Measurements from ENCODE around the gene SCGN.

The SCGN gene

DNA sequence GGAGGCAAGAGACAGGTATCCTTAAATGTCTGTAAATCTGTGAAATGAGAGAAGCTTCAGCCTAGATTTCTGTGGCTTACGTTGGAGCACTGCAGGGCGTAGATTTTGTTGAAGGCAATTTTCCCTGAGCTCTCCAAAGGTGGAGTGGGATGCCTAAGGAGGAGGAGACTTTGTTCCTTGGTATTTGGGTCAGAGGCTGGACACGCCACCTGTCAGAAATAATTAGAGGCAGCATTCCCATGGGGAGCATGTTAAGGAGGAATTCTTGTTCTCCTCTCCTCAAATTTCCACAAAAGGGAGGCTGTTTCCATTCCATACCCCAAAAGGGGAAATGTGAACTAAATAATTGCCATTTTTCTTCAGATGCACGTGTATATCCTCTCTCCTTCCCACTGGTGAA lies 11.1 kb upstream of the SCGN start:
- DNase-seq (ENCODE audit: low read depth): no peak

- no peak for DNase-seq (ENCODE audit: low read depth)
Observed at GRCh38 chr6:25641377-25641776, 10.6 kb upstream of the SCGN start.

DNA sequence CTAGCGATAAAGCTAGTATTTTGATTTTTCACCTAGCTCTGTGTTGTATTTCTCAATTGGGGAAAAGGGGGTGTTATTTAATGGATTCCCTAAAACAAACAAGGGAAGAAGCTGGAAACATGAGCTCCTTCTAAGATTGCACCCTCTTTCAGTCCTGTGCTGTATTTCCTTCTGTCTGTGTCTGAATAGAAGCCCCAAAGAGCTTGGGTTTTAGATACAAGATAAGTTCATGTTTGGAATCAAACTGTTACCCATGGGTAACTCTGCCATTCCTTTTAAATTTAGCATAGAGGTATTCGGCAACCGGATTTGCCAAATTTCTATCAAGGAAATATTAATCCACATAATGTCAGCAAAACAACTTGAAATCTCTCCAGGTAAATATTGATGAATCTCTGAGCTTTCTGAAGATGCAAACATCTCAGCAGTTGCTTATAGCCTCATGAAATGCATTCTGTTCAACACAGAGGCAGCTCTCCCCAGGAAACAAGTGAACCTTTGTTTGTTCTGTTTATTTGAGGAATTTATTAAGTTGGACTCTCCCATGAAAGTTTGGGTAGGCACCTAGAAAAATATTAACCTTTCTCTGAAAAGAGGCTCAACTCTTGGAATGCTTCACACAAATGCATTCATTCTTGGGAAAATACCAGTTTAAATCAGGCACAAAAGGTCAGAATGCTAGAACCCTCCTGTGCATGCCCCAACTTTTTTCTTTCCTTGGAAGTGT lies 9.9 kb upstream of the SCGN start:
- DNase-seq (ENCODE audit: low read depth): no peak

- DNase-seq (ENCODE audit: low read depth): no peak
Observed at GRCh38 chr6:25642667-25643328, 9.2 kb upstream of the SCGN start.

DNA sequence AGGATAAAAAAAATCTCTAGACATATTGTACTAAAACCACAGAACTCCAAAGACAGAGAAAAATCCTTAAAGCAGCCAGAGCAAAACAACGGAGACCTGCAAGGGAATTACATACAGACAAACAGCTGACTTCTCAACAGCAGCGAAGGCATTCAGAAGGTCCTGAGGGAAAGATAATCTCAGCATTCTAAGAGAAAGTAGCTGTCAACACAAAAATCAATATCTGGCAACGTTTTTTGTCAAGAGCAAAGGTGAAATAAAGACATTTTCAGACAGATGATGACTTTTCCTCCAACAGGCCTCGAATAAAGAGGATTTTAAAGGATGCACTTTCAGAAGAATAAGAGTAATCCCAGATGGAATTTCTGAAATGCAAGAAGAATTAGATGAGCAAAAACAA lies 6.1 kb upstream of the SCGN start:
- no peak for DNase-seq (ENCODE audit: low read depth)

DNA sequence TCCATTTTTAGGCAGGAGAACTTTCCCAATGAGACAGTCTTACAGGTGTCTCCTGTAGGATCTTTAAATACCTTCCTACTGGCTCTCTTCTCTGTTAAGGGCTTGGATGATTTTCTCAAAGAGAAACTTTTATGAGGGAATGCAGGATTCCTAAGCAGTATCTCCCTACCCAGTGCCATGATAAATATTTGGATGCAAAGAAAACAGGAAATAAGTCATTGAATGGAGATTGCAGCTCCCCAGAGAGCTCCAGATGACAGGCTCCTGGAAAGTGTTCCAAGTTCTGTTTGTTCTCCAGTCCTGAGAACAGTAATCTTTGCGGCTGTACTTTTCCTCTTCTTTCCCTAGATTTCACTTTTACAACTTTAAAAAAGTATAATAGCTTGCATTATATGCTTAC lies 2.4 kb upstream of the SCGN start:
- no peak for DNase-seq (ENCODE audit: low read depth)

DNA sequence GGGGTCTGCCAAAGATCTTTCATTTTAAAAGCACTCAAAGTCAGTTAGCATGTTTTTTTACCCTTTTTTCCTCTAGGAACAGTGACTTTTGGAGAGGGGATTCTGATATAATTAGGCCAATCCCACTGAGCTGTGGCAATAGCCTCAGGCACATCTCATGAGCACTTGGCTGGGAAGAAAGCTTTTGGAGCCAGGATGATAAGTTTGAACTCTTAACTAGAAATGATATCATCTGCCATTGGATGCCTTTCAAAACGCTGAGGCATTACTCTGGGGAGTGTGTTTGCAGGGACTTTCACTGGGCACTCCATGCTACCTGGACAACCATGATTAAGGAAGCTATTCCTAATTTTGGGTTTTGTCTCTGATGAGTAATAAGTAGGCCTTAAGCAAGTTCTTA lies 3.7 kb downstream of the SCGN start:
- DNase-seq (ENCODE audit: low read depth): no peak

DNA sequence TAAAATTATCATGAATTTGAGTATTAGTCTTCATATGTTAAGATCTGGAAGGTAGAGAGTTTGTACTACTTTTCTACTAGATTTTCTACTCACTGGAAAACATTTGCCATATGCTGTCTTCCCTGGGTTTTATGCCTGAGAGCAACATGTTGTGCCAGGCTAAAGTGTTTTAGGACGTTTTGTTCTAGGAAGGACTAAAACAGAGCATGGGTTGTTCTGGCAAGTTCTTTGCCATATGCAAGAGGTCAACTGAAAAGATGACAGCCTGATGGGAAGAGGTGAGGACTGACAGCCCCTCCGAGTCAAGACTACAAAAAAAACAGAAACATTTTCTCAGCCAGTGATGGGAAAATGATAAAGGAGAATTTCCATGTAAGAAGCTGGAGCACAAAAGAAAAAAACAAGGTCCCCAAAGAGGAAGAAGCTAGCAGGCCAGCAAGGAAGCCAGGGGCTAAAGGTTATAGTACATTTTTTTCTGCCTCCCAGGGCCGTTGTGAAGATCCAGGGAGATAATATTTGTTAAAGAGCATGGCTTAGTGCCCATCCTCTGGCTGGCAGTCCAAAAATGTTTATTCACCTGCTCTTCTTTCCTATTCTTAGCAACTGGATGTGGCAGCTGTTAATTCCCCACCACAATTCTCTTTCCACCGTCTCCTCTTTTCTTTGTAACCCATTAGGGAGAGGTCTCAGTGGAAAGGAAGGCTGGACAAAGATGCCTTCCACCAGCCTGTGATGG lies 7.8 kb downstream of the SCGN start:
- DNase-seq (ENCODE audit: low read depth): no peak

DNA sequence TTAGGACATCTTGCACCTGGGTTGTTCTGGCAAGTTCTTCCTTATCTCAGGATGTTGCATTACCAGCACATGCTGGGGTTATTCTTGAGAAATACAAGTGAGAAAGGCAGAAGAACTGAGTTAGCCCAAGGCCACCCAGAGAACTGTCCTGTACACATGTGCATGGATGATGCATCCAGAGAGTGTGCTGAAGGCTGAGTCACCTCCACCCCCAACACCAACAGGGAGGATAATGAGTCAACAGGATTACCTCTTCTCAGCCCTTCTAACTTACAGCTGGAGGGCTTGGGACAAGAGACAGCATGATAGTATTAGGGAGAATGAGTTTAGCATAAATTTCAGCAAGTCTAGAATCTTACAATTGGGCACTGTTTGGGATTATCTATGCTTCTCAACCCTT lies 8.5 kb downstream of the SCGN start:
- no peak for DNase-seq (ENCODE audit: low read depth)

GRCh38 chr6:25661129-25661779 lies 9.2 kb downstream of the SCGN start:
- DNase-seq (ENCODE audit: low read depth): no peak

GRCh38 chr6:25665455-25665854 lies 13.4 kb downstream of the SCGN start:
- DNase-seq (ENCODE audit: low read depth): no peak

DNA sequence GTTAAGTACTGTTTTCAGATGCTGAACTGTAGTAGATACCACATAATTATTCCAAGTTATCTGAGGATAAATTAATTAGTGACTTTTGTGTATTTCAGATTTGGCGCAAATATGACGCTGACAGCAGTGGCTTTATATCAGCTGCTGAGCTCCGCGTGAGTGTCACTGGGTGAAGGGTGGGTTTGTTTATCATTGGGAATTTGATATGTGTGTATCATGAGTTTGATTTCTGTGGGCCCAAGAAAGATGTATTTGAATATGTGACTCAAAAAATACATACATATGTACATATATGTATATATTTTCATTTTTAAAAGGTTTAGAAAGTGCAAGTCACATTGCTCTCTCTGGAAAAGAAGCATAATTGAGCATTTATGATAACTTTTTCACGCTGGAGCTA lies 17.4 kb downstream of the SCGN start:
- DNase-seq (ENCODE audit: low read depth): no peak

- no peak for DNase-seq (ENCODE audit: low read depth)
Observed at GRCh38 chr6:25670208-25670607, 18.2 kb downstream of the SCGN start.

- no peak for DNase-seq (ENCODE audit: low read depth)
Observed at GRCh38 chr6:25670793-25671513, 18.9 kb downstream of the SCGN start.

DNA sequence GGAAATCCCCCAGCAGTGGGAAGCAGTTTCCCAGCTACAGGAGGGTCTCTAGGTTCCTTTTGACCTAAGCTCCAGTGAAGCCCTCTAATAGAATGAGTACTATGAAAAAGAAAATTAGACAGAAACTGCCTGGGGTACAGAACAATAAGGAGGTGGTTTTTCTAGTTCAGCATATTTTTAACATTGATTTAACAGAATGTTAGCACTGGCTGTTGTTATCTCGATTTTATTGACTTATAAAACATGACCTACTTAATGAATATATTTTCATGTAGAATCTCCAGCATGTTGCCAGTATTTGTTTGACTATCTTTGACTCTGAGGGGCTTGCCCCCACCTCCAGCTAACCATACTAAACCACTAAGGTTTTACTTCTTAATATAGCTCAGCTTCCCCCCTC lies 19.6 kb downstream of the SCGN start:
- no peak for DNase-seq (ENCODE audit: low read depth)

DNA sequence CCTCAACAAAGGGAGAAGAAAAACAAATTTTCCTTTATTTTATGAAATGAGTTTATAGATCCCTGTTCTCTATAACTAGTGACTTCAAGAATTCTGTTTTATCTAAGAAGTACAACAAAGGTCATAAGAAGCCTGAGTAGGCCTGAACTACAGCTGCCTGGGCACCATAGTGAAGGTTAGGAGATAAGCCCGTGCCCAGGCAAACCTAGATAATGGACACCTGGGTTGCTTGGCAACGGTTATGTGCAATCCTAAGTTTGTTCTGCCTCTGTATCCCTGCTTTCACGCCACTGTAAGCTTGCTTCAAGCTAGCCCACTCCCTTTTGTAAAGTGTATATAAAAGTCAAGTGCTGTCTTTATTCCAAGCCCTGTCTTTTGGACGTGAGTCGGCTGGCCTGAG lies 23.2 kb downstream of the SCGN start:
- DNase-seq (ENCODE audit: low read depth): no peak

DNA sequence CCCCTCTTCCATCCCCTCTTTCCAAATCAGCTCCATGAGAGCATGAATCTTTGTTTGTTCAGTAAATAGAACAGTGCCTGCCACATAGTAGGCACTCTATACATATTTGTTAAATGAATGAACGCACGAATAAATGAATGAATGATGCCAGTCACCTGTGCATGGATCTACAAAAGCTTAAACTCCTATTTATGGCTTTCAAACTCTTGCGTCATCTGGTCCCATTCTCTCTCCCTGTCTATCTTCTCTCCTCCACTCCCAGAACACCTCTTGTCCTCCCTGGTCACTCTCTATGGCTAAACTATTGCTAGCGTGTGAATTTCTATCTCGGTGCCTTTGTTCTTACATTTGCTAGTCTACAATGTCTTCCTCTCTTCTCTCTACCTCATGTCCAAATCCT lies 24.8 kb downstream of the SCGN start:
- DNase-seq (ENCODE audit: low read depth): no peak

DNA sequence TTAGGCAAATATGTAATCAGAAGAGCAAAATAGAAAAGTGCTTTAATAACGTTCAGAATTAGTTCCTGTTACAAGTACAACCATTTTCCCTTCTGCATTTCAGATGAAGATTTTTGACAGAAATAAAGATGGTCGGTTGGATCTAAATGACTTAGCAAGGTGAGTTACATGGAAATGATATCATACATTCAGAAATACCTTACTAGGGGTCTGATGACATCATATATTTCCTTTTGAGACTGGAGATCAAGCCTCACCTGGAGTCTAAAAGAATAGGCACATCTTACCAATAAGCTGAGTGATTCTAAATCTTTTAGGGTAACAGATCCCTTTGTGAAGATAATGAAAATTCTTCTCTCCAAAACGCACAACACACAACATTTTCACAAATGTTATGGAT lies 29.8 kb downstream of the SCGN start:
- no peak for DNase-seq (ENCODE audit: low read depth)

DNA sequence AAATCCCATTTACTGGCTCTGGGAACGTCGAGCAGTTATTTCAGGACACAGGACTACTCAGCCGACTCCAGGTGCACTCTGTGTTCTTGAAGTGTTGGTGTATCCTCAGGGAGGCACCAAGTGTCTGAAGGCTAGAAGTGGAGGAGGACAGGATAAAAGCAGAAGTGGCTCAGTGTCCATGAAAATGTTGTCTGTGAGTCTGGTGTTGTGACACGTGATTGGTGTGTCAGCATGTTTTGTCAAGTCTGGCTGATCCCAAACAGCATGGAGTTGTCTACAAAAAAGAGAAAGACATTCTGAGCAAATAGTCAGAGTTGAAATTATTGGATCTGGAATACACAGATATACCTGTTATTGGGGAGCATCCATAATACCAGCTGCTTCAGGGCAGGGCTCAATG lies 30.3 kb downstream of the SCGN start:
- no peak for DNase-seq (ENCODE audit: low read depth)

GRCh38 chr6:25684565-25684964 lies 32.5 kb downstream of the SCGN start:
- DNase-seq (ENCODE audit: low read depth): no peak

DNA sequence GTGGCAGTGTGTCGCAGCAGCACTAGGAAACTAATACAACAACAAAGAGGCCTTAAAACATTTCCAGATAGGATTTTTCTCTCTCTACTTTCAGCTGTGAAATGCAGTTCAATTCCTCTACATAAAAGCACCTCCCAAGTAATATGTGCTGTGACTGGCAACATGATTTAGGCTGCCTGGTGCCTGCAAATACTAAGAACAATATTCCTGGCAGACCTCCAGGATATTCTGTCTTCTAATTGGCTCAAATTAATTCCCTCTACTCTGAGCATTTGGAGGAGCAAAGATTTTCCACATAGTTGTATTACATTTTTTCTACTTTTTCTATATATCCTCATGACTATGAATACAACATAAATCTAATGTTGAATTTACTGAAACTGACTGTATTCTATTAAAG lies 33.2 kb downstream of the SCGN start:
- DNase-seq (ENCODE audit: low read depth): no peak

GRCh38 chr6:25685896-25686295 lies 33.9 kb downstream of the SCGN start:
- no peak for DNase-seq (ENCODE audit: low read depth)

All from stimulated activated CD8-positive, alpha-beta memory T cell treated with anti-CD3 and anti-CD28 coated beads, Interleukin-12 subunit alpha, Interleukin-12 subunit beta, amount 100 ng/mL, for 4 hours (primary cell).